Anterior cingulate cortex (tissue), 58 donors: ENCODE results near the gene SLC4A5.
A peak's percentile ranks its signal among the peaks of the same experiment; 100 is the strongest.

ENCODE experiments used
- DNase-seq, 58 donors: peaks; one replicate each; lab custom pipeline; 2025; lab: John Stamatoyannopoulos, UW

Gene SLC4A5

GRCh38 chr2:74281141-74281975, 61.9 kb downstream of the SLC4A5 start:
- no peak for DNase-seq

GRCh38 chr2:74278694-74279093, 64.5 kb downstream of the SLC4A5 start:
- no peak for DNase-seq

GRCh38 chr2:74278176-74278575, 65.0 kb downstream of the SLC4A5 start:
- DNase-seq = no peak

- no peak for DNase-seq
Measured at GRCh38 chr2:74275228-74275627, 68.0 kb downstream of the SLC4A5 start.

- DNase-seq = no peak
Measured at GRCh38 chr2:74269667-74270066, 73.5 kb downstream of the SLC4A5 start.

GRCh38 chr2:74267068-74267467, 76.1 kb downstream of the SLC4A5 start:
- no peak for DNase-seq

- no peak for DNase-seq
Measured at GRCh38 chr2:74264281-74264680, 78.9 kb downstream of the SLC4A5 start.

GRCh38 chr2:74262681-74263080, 80.5 kb downstream of the SLC4A5 start:
- DNase-seq = no peak

GRCh38 chr2:74261204-74261864, 81.9 kb downstream of the SLC4A5 start:
- peak in 13 of 58 donors; percentile 1 to 38 (median 7) for DNase-seq

GRCh38 chr2:74260495-74260894, 82.7 kb downstream of the SLC4A5 start:
- DNase-seq = no peak

GRCh38 chr2:74259733-74260132, 83.5 kb downstream of the SLC4A5 start:
- DNase-seq = no peak

- DNase-seq = no peak
Measured at GRCh38 chr2:74259191-74259590, 84.0 kb downstream of the SLC4A5 start.

- DNase-seq = no peak
Measured at GRCh38 chr2:74255660-74256213, 87.5 kb downstream of the SLC4A5 start.

- DNase-seq = no peak
Measured at GRCh38 chr2:74253971-74254310, 89.3 kb downstream of the SLC4A5 start.

GRCh38 chr2:74253306-74253970, 89.8 kb downstream of the SLC4A5 start:
- DNase-seq = no peak

- DNase-seq = no peak
Measured at GRCh38 chr2:74252862-74253261, 90.4 kb downstream of the SLC4A5 start.

- no peak for DNase-seq
Measured at GRCh38 chr2:74252036-74252435, 91.2 kb downstream of the SLC4A5 start.

- peak in 10 of 58 donors; percentile 3 to 34 (median 8) for DNase-seq
Measured at GRCh38 chr2:74250189-74250631, 93.0 kb downstream of the SLC4A5 start.

GRCh38 chr2:74249406-74250122, 93.7 kb downstream of the SLC4A5 start:
- DNase-seq = no peak

- no peak for DNase-seq
Measured at GRCh38 chr2:74246496-74247195, 96.6 kb downstream of the SLC4A5 start.
